ENCODE results near the gene FPR2.

- TF ChIP-seq CTCF (IDR thresholded peaks at IDR 0.05; ENCODE audit: low read depth, low read length) = no peak
- no peak for TF ChIP-seq EZH2phosphoT487 (IDR thresholded peaks at IDR 0.05; ENCODE audit: low read depth)
Observed at GRCh38 chr19:51807111-51807701, 46.2 kb downstream of the FPR2 start.
